Lower leg skin (tissue), 3 donors: Measurements from ENCODE around the gene TAF10.

Source experiments
- CTCF ChIP-seq, 3 donors: fragments of 450-650 bp; IDR thresholded peaks; one replicate each; pipeline ENCODE4 v1.5.1; 2016; ENCODE audit warnings: antibody characterized with exemption in 3 of 3, mild to moderate bottlenecking in 3 of 3, moderate library complexity in 2 of 3
- POLR2A ChIP-seq, 2 donors: fragments of 450-650 bp; IDR thresholded peaks; one replicate each; pipeline ENCODE4 v1.6.1; 2016 to 2017; ENCODE audit warnings: antibody characterized with exemption in 2 of 2, mild to moderate bottlenecking in 1 of 2, moderate library complexity in 1 of 2

- TF ChIP-seq CTCF (IDR thresholded peaks at IDR 0.05): no peak
- no peak for TF ChIP-seq POLR2A (IDR thresholded peaks at IDR 0.05)
Measured at GRCh38 chr11:6647836-6648235, 35.8 kb upstream of the TAF10 start.
